Right kidney (tissue), 1 donor: ENCODE measurements around the gene SERPINB7.

Source experiments
- DNase-seq: peaks from one replicate; pipeline ENCODE4 v3.0.0-alpha.2; 2016

The SERPINB7 gene

GRCh38 chr18:63848159-63848558 lies 72.9 kb downstream of the SERPINB7 start:
- no peak for DNase-seq

GRCh38 chr18:63850020-63850419 lies 74.8 kb downstream of the SERPINB7 start:
- DNase-seq, result no peak

- DNase-seq, result no peak
These were observed 75.4 kb downstream of the SERPINB7 start for GRCh38 chr18:63850636-63851035.
